D721Med (cell line): ENCODE results near the gene ESPNL.
"Not testable (repeated sequence)": the region's sequence is repeated elsewhere in the genome, so short reads cannot be mapped to it uniquely, and the experiment has no call there.

Source experiments
- DNase-seq: peaks from one replicate; pipeline ENCODE4 v3.0.0; 2011; ENCODE audit warnings: low spot score; ENCODE audit not compliant: insufficient read length
- FAIRE-seq: peaks from 2 replicates; lab custom pipeline; 2011; peaks lifted over from hg19 to GRCh38; lab: Jason Lieb, UNC
- CTCF ChIP-seq: IDR thresholded peaks from 2 replicates; pipeline ENCODE4 v1.5.1; 2012; ENCODE audit warnings: mild to moderate bottlenecking, control low read depth; ENCODE audit not compliant: insufficient read depth; ENCODE audit errors: missing control alignments

The ESPNL gene

GRCh38 chr2:238100049-238100820, at the start of gene ESPNL:
ESPNL (plus strand) TSS chr2:238100340; CDS start chr2:238100420, 80 bp downstream.
- TF ChIP-seq CTCF: no peak
- DNase-seq (peak; percentile 78), FAIRE-seq (no peak)

GRCh38 chr2:238053191-238053776, 46.9 kb upstream of the ESPNL start:
- FAIRE-seq (peak; percentile 82), DNase-seq (no peak)
- TF ChIP-seq CTCF: no peak

- DNase-seq: no peak
- no peak for FAIRE-seq
- no peak for TF ChIP-seq CTCF
Observed at GRCh38 chr2:238055841-238056240, 44.3 kb upstream of the ESPNL start.

GRCh38 chr2:238057696-238058575, 42.2 kb upstream of the ESPNL start:
- not testable (repeated sequence) for DNase-seq, FAIRE-seq

GRCh38 chr2:238059505-238059904, 40.6 kb upstream of the ESPNL start:
- no peak for DNase-seq
- TF ChIP-seq CTCF: no peak
- FAIRE-seq: no peak

GRCh38 chr2:238060096-238060541, 40.0 kb upstream of the ESPNL start:
- FAIRE-seq (no peak), DNase-seq (no peak)

More at GRCh38 chr2:238060096-238060541, 40.0 kb upstream of the ESPNL start:
- no peak for TF ChIP-seq CTCF
